A549 treated with Mapracorat at 1 μM for 4 hours (cell line): ENCODE data around the gene ARL13A. TPM values are rescaled to one million over a fixed set of nuclear protein-coding genes. Genes with fewer than 3 reads are reported as not detected.

Experiments
- total RNA-seq: library from RNA; stranded (reverse); fragments of 200-300 nt; extraction: Qiagen RNA extraction; gene quantifications from 5 replicates; pipeline ENCODE4 v1.2.3, GENCODE V29; 2022

The ARL13A gene
- total RNA-seq: 0.26 to 0.44 TPM (median 0.36 TPM) in 5 replicates

DNA sequence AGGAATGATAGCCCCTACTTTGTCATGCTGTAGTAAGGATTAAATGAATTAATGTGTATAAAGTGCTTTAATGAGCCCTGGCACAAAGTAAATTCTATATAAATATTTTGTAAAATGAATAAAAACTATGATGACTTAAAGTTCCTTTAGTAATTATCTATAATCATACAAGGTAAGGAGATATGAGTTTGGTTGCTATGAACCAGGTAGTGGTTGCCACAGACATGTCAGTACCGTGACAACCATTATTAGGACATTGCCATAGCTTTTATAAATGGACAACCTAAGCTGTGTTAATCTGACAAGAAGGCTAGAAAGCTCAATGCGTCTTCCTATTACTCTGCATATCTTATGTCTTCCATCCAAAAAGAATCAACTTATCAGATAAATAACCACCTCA lies at the start of gene ARL13A:
Gene ARL13A, plus strand, starts transcription at position 301 of the 400 bp plus-strand sequence. CDS start 3,982 bp downstream, outside the sequence.

GRCh38 chrX:100928660-100929613 lies 40.6 kb upstream of the ARL13A start, which contains the start of gene XKRX:
Gene XKRX, minus strand, starts transcription at chrX:100928917. Its CDS starts 613 bp downstream, at chrX:100928304.

Other genes starting within 250 kb of the ARL13A start
- 2.0 to 4.4 TPM (median 3.0 TPM) in 5 replicates for gene SYTL4, start 237.6 kb upstream of the ARL13A start, total RNA-seq
- gene CSTF2, start 149.3 kb upstream of the ARL13A start, total RNA-seq: 29.3 to 32.7 TPM (median 30.9 TPM) in 5 replicates
- 0.07 to 0.14 TPM (median 0.10 TPM) in 3 of 5 replicates, not detected in the others for gene NOX1, start 95.3 kb upstream of the ARL13A start, total RNA-seq
- 0.59 to 0.95 TPM (median 0.65 TPM) in 5 replicates for gene XKRX, start 40.8 kb upstream of the ARL13A start, total RNA-seq
- gene TRMT2B, start 82.4 kb downstream of the ARL13A start, total RNA-seq: 14.0 to 17.1 TPM (median 15.0 TPM) in 5 replicates
- gene TMEM35A, start 109.2 kb downstream of the ARL13A start, total RNA-seq: not detected in 5 replicates
- 9.3 to 15.5 TPM (median 14.3 TPM) in 5 replicates for gene CENPI, start 128.5 kb downstream of the ARL13A start, total RNA-seq